SU-DHL-6 (cell line): ENCODE measurements around the gene IGSF21.

Experiments
- H2AFZ ChIP-seq: fragments of 200-600 bp; sonication (generic); 2 replicates; pipeline ENCODE4 v1.6.1; 2014; ENCODE audit warnings: low read depth, mild to moderate bottlenecking, moderate library complexity, mixed read lengths, antibody characterized with exemption, low read length; ENCODE audit not compliant: severe bottlenecking
- H3F3A ChIP-seq: fragments of 200-600 bp; shearing (Covaris generic); 2 replicates; pipeline ENCODE4 v1.6.0; 2016; ENCODE audit warnings: antibody characterized with exemption, mild to moderate bottlenecking; ENCODE audit not compliant: insufficient read depth
- H3K27ac ChIP-seq: fragments of 200-600 bp; sonication (generic); 2 replicates; pipeline ENCODE4 v1.5.1; 2016; ENCODE audit warnings: low read depth, mild to moderate bottlenecking, low read length, moderate library complexity, mixed read lengths
- H3K27me3 ChIP-seq: fragments of 200-600 bp; sonication (generic), shearing (Covaris generic); 2 replicates; pipeline ENCODE4 v1.6.0; 2014; ENCODE audit warnings: mild to moderate bottlenecking, low read length
- H3K36me3 ChIP-seq: fragments of 200-600 bp; sonication (generic); 2 replicates; pipeline ENCODE4 v1.6.1; 2014; ENCODE audit warnings: mild to moderate bottlenecking, low read length, mixed read lengths
- H3K4me2 ChIP-seq: fragments of 300-600, 200-600 bp; shearing (Covaris generic), sonication (generic); 2 replicates; pipeline ENCODE4 v1.6.0; 2014; ENCODE audit warnings: low read length, low read depth, mild to moderate bottlenecking; ENCODE audit not compliant: poor library complexity, severe bottlenecking
- H3K4me3 ChIP-seq: fragments of 200-600 bp; sonication (generic); 2 replicates; pipeline ENCODE4 v1.5.1; 2014; ENCODE audit warnings: antibody characterized with exemption, low read length, mild to moderate bottlenecking, mixed read lengths; ENCODE audit not compliant: insufficient read depth, poor library complexity, severe bottlenecking
- H3K79me2 ChIP-seq: fragments of 200-600 bp; sonication (generic); 2 replicates; pipeline ENCODE4 v1.6.1; 2014; ENCODE audit warnings: mild to moderate bottlenecking, low read length, moderate library complexity; ENCODE audit not compliant: insufficient read depth
- H3K9ac ChIP-seq: fragments of 200-600 bp; sonication (generic); 2 replicates; pipeline ENCODE4 v1.7.0; 2014; ENCODE audit warnings: mild to moderate bottlenecking, low read length
- H3K9me2 ChIP-seq: fragments of 200-600 bp; sonication (generic); replicated peaks from 2 replicates; pipeline ENCODE4 v1.6.1; 2014; ENCODE audit warnings: low read length; ENCODE audit not compliant: insufficient read depth
- H3K9me3 ChIP-seq: fragments of 200-600 bp; sonication (generic); 2 replicates; pipeline ENCODE4 v1.6.1; 2014; ENCODE audit warnings: low read length, mixed read lengths; ENCODE audit not compliant: insufficient read depth
- H4K20me1 ChIP-seq: fragments of 200-600 bp; sonication (generic); 2 replicates; pipeline ENCODE4 v1.6.1; 2014; ENCODE audit warnings: low read depth, mild to moderate bottlenecking, antibody characterized with exemption, low read length, moderate library complexity, mixed read lengths
- EZH2phosphoT487 ChIP-seq: fragments of 200-600 bp; sonication (generic), shearing (Covaris generic); conservative IDR thresholded peaks from 2 replicates; pipeline ENCODE4 v1.6.1; 2018; ENCODE audit warnings: mild to moderate bottlenecking, antibody characterized with exemption, low read length, moderate library complexity, mixed read lengths
- TF ChIP-seq, protein P1 (sequence below): fragments of 200-600 bp; sonication (generic); IDR thresholded peaks from one replicate; pipeline ENCODE4 v1.5.1; 2017; ENCODE audit warnings: antibody characterized with exemption, mild to moderate bottlenecking, low read length, moderate library complexity; ENCODE audit not compliant: insufficient read depth, poor library complexity, severe bottlenecking

Gene IGSF21

DNA sequence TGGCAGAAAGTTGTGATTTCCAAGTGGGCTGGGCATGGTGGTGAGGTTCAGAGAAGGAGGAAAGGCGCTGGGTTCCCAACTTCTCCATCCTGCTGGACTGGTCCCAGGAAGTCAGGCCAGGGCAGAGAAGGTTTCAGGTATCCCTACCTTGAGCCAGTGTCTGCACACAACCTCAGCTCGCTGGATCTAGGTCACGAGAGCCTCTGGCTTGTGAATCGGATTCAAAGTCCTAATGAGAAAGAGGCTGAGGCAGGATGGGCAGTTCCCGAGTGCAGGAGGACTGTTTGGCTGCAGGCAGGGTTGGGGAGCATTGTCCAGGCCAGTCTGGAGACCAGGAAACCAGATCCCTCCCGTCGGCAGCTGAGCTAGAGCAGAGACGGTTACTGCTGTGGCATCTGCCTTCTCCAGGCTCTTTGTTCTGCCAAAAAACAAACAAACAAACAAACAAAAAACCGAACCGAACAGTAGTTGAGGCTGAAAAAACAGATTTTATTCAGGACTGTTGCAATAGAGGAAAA lies 19.5 kb upstream of the IGSF21 start:
- no peaks in the 10 kb centered on the region for H3K79me2 ChIP-seq
- H3K4me3 ChIP-seq: no peak overlapping the region
- H3K27me3 ChIP-seq: no peaks in the 10 kb centered on the region
- no peak for TF ChIP-seq EZH2phosphoT487
- TF ChIP-seq, protein P1, sequence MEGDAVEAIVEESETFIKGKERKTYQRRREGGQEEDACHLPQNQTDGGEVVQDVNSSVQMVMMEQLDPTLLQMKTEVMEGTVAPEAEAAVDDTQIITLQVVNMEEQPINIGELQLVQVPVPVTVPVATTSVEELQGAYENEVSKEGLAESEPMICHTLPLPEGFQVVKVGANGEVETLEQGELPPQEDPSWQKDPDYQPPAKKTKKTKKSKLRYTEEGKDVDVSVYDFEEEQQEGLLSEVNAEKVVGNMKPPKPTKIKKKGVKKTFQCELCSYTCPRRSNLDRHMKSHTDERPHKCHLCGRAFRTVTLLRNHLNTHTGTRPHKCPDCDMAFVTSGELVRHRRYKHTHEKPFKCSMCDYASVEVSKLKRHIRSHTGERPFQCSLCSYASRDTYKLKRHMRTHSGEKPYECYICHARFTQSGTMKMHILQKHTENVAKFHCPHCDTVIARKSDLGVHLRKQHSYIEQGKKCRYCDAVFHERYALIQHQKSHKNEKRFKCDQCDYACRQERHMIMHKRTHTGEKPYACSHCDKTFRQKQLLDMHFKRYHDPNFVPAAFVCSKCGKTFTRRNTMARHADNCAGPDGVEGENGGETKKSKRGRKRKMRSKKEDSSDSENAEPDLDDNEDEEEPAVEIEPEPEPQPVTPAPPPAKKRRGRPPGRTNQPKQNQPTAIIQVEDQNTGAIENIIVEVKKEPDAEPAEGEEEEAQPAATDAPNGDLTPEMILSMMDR: no peak
- H4K20me1 ChIP-seq: no peaks in the 10 kb centered on the region
- H3K27ac ChIP-seq: no peak overlapping the region
- no peak overlapping the region for H2AFZ ChIP-seq
- no peaks in the 10 kb centered on the region for H3F3A ChIP-seq
- H3K9me2 ChIP-seq: no peaks in the 10 kb centered on the region
- H3K4me2 ChIP-seq: no peak overlapping the region
- H3K36me3 ChIP-seq: no peaks in the 10 kb centered on the region
- no peak overlapping the region for H3K9ac ChIP-seq
- H3K9me3 ChIP-seq: no peaks in the 10 kb centered on the region

DNA sequence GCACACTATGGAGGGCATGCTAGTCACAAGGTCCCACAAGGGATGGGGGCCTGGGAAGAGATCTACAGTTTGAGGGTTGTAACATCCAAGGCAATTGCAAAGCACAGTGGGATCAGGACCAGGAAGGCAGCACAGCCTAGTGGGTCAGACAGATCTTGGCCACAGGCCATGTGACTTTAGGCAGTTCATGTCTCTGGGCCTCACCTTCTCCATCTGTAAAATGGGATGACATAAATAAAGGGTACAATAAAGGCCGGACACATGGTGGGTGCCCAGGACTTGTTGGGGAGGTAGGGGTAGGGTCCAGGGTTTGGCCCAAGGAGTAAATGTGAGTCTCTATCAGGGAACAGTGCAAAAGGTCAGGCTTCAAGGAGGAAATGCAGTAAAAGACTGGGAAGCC lies 18.1 kb upstream of the IGSF21 start:
- Histone ChIP-seq H3K36me3 (no peaks in the 10 kb centered on the region), H3K27me3 (no peaks in the 10 kb centered on the region), H3K4me2 (no peak overlapping the region), H3K9me3 (no peaks in the 10 kb centered on the region), H3K27ac (no peak overlapping the region), H2AFZ (no peak overlapping the region), H3K4me3 (no peak overlapping the region), H3F3A (no peaks in the 10 kb centered on the region), H3K9me2 (no peaks in the 10 kb centered on the region), H3K79me2 (no peaks in the 10 kb centered on the region), H4K20me1 (no peaks in the 10 kb centered on the region), H3K9ac (no peak overlapping the region)
- TF ChIP-seq, protein P1: no peak
- TF ChIP-seq EZH2phosphoT487: no peak

DNA sequence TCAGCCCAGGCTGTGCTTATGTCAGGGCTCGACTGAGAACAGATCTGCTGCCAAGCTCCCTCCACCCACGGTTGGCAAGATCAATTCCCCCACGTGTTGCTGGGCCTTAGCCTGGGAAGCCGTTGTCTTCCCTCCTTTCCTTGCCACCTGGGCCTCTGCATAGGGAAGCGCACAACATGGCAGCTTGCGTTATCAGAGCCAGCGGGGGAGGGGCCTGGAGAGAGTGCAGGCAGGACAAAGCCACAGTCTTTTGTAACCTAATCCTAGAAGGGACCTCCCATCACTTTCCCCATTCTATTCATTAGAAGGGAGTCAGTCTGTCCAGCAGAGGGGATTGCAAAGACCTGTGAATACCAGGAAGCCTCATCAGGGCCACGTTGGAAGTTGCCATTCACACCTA lies 17.0 kb upstream of the IGSF21 start:
- Histone ChIP-seq H3F3A (no peaks in the 10 kb centered on the region), H3K4me2 (no peak overlapping the region), H4K20me1 (no peaks in the 10 kb centered on the region), H3K79me2 (no peaks in the 10 kb centered on the region), H3K9me3 (no peaks in the 10 kb centered on the region), H2AFZ (no peak overlapping the region), H3K4me3 (no peak overlapping the region), H3K27ac (no peak overlapping the region), H3K36me3 (no peaks in the 10 kb centered on the region), H3K27me3 (no peaks in the 10 kb centered on the region), H3K9me2 (no peaks in the 10 kb centered on the region), H3K9ac (no peak overlapping the region)
- no peak for TF ChIP-seq EZH2phosphoT487

DNA sequence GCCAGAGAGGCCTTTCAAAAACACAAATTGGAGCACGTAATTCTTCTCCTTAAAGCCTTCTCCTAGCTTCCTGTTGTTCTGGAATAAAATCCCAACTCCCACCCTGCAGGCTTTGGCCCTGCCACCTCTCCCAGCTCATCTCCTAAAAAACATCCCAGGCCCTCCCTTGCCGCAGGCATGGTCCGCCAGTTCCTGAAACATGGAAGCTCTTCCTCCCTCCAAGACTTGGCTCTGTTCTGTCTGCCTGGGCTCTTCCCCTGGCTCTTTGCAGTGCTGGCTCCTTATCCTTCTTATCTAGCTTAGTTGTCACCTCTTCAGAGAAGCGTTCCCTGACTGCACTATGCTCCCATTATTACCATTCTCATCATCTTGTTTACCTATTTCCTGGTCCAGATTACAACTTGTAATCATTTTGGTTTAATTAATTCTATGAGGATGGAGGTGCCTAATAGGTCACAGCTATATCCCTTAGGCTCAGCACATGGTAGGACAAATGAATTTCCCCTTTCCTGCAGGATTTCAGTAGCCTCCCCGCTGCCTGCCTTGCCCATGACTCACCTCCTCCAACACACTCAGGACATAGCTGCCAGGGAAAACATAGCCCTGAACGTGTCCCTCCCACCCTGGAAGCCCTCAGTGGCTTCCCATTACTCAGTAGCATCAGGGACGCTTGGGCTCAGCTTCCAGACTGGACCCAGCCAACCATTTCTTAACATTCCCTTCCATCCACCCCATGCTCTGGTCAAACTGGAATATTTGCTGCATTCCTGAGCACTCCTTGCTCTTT lies 15.7 kb upstream of the IGSF21 start:
- H3K36me3 ChIP-seq: no peaks in the 10 kb centered on the region
- no peak overlapping the region for H3K27ac ChIP-seq
- no peaks in the 10 kb centered on the region for H3K79me2 ChIP-seq
- H2AFZ ChIP-seq: no peak overlapping the region
- H3F3A ChIP-seq: no peaks in the 10 kb centered on the region
- TF ChIP-seq, protein P1: no peak
- no peak for TF ChIP-seq EZH2phosphoT487
- H3K9ac ChIP-seq: no peak overlapping the region
- H3K27me3 ChIP-seq: no peaks in the 10 kb centered on the region
- no peaks in the 10 kb centered on the region for H3K9me2 ChIP-seq
- H3K9me3 ChIP-seq: no peaks in the 10 kb centered on the region
- H3K4me3 ChIP-seq: no peak overlapping the region
- no peak overlapping the region for H3K4me2 ChIP-seq
- no peaks in the 10 kb centered on the region for H4K20me1 ChIP-seq
